ENCODE results near the gene KCNJ14.
"Not testable (repeated sequence)": the region's sequence is repeated elsewhere in the genome, so short reads cannot be mapped to it uniquely, and the experiment has no call there.

Gene KCNJ14

GRCh38 chr19:48473161-48473966 lies 18.0 kb downstream of the KCNJ14 start:
- DNase-seq: no peak

- DNase-seq: no peak
Observed at GRCh38 chr19:48474084-48474592, 18.8 kb downstream of the KCNJ14 start.

- DNase-seq: no peak
Observed at GRCh38 chr19:48475369-48476068, 20.1 kb downstream of the KCNJ14 start.

GRCh38 chr19:48476176-48476575 lies 20.8 kb downstream of the KCNJ14 start:
- no peak for DNase-seq

- no peak for DNase-seq
Observed at GRCh38 chr19:48477067-48477685, 21.8 kb downstream of the KCNJ14 start.

- no peak for DNase-seq
Observed at GRCh38 chr19:48477698-48478338, 22.4 kb downstream of the KCNJ14 start.

GRCh38 chr19:48478339-48479256 lies 23.2 kb downstream of the KCNJ14 start:
- DNase-seq: no peak

GRCh38 chr19:48479686-48480085 lies 24.3 kb downstream of the KCNJ14 start:
- no peak for DNase-seq

GRCh38 chr19:48480183-48480557 lies 24.8 kb downstream of the KCNJ14 start:
- peak; percentile 78 for DNase-seq

- peak; percentile 80 for DNase-seq
Observed at GRCh38 chr19:48480558-48481500, 25.5 kb downstream of the KCNJ14 start.

- DNase-seq: no peak
Observed at GRCh38 chr19:48481846-48482639, 26.7 kb downstream of the KCNJ14 start.

- DNase-seq: no peak
Observed at GRCh38 chr19:48483301-48483700, 27.9 kb downstream of the KCNJ14 start.

GRCh38 chr19:48484247-48484893 lies 29.0 kb downstream of the KCNJ14 start:
- no peak for DNase-seq

GRCh38 chr19:48484931-48485612 lies 29.7 kb downstream of the KCNJ14 start:
- peak; percentile 54 for DNase-seq

GRCh38 chr19:48486706-48487105 lies 31.3 kb downstream of the KCNJ14 start:
- not testable (repeated sequence) for DNase-seq

GRCh38 chr19:48487544-48487943 lies 32.2 kb downstream of the KCNJ14 start:
- DNase-seq: no peak

GRCh38 chr19:48487948-48488347 lies 32.6 kb downstream of the KCNJ14 start:
- no peak for DNase-seq

GRCh38 chr19:48488478-48488877 lies 33.1 kb downstream of the KCNJ14 start:
- not testable (repeated sequence) for DNase-seq

Measured in retina (tissue), 1 donor.